GM23248 (cell line): ENCODE measurements around the gene GPRIN2. TPM values are rescaled to one million over a fixed set of nuclear protein-coding genes. Genes with fewer than 3 reads are reported as not detected.
"Not testable (repeated sequence)": the region's sequence is repeated elsewhere in the genome, so short reads cannot be mapped to it uniquely, and the experiment has no call there.

Experiments used
- DNase-seq: peaks from one replicate; pipeline ENCODE4 v3.0.0-alpha.2; 2015
- H2AFZ ChIP-seq: fragments of 200-600 bp; sonication (generic); 2 replicates; pipeline ENCODE4 v1.6.1; 2016; ENCODE audit warnings: antibody characterized with exemption
- H3F3A ChIP-seq: fragments of 200-600 bp; sonication (generic); 2 replicates; pipeline ENCODE4 v1.6.1; 2016; ENCODE audit warnings: mild to moderate bottlenecking, antibody characterized with exemption, mixed run types; ENCODE audit not compliant: insufficient read depth
- H3K27ac ChIP-seq: fragments of 200-600 bp; sonication (generic); 2 replicates; pipeline ENCODE4 v1.5.1; 2016; ENCODE audit warnings: mild to moderate bottlenecking
- H3K27me3 ChIP-seq: fragments of 200-600 bp; sonication (generic); replicated peaks from 2 replicates; pipeline ENCODE4 v1.6.1; 2016; ENCODE audit warnings: mild to moderate bottlenecking; ENCODE audit not compliant: insufficient read depth
- H3K36me3 ChIP-seq: fragments of 200-600 bp; sonication (generic); 2 replicates; pipeline ENCODE4 v1.6.1; 2016; ENCODE audit warnings: low read depth, mild to moderate bottlenecking
- H3K4me1 ChIP-seq: fragments of 200-600 bp; sonication (generic); 2 replicates; pipeline ENCODE4 v1.6.1; 2016; ENCODE audit warnings: mild to moderate bottlenecking; ENCODE audit not compliant: insufficient read depth
- H3K4me2 ChIP-seq: fragments of 200-600 bp; sonication (generic); one replicate; pipeline ENCODE4 v1.6.1; 2016; ENCODE audit warnings: mild to moderate bottlenecking; ENCODE audit not compliant: unreplicated experiment
- H3K4me3 ChIP-seq: fragments of 200-600 bp; sonication (generic); 2 replicates; pipeline ENCODE4 v1.5.1; 2016; ENCODE audit warnings: mild to moderate bottlenecking
- H3K79me2 ChIP-seq: fragments of 200-600 bp; sonication (generic); 2 replicates; pipeline ENCODE4 v1.6.1; 2016; ENCODE audit warnings: mild to moderate bottlenecking; ENCODE audit not compliant: insufficient read depth
- H3K9ac ChIP-seq: fragments of 200-600 bp; sonication (generic); 2 replicates; pipeline ENCODE4 v1.6.1; 2016; ENCODE audit warnings: mild to moderate bottlenecking
- H3K9me2 ChIP-seq: fragments of 200-600 bp; sonication (generic); 2 replicates; pipeline ENCODE4 v1.6.1; 2016; ENCODE audit warnings: mixed run types, mild to moderate bottlenecking, moderate library complexity; ENCODE audit not compliant: insufficient read depth
- H3K9me3 ChIP-seq: fragments of 200-600 bp; sonication (generic); one replicate; pipeline ENCODE4 v1.6.1; 2017; ENCODE audit warnings: low read depth
- H4K20me1 ChIP-seq: fragments of 200-600 bp; sonication (generic); 2 replicates; pipeline ENCODE4 v1.6.0; 2016; ENCODE audit not compliant: insufficient read depth
- WGBS, 2 experiments: methylation state at CpG; one replicate each; pipeline ENCODE4 v1.1.6; 2015 to 2017; ENCODE audit warnings: low lambda C conversion rate in 2 of 2, low coverage in 1 of 2; ENCODE audit errors: missing lambda C conversion rate in 2 of 2; 5-methylcytosine and 5-hydroxymethylcytosine counted together
- in situ Hi-C: fragments of 300-500 bp; cut with MboI; formaldehyde crosslinking; loops from 2 replicates; pipeline ENCODE4 v1.15.0; 2020
- polyA plus RNA-seq: library from polyadenylated mRNA; unstranded; fragments of >200 nt; fragmentation: Nextera tagmentation; extraction: Ambion mirVana; gene quantifications from 2 replicates; pipeline ENCODE4 v1.2.1, GENCODE V29; 2016
- total RNA-seq: library from RNA; depleted of rRNA; stranded (reverse); fragments of >200 nt; shearing (Covaris generic); gene quantifications from 2 replicates; pipeline ENCODE4 v1.2.3, GENCODE V29; 2014

The GPRIN2 gene
- total and polyA plus RNA-seq, 2 experiments from 2014 or later = not detected

DNA sequence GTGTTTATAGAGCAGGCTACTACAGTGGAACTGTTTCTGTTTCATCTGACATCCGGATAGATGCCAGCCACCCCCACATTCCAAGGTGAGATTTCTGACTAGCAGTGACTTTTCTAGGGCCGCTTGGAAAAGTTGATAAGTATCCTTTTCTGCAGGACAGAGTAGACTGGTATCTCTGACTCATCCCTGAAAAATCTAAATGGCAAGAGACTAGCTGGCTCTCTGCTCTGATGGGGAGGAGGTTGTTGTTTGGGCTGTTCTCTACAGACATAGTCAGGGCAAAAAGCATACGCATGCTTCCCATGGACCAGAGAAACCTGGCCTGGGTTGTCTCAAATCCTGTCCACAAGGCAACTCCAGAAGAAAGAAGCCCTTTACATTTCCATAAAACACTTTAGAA, 33.1 kb upstream of the GPRIN2 start:
- H3K9ac ChIP-seq, in situ Hi-C loops, H3K27ac ChIP-seq, H3K9me2 ChIP-seq, H2AFZ ChIP-seq, H4K20me1 ChIP-seq, H3F3A ChIP-seq, H3K4me2 ChIP-seq, DNase-seq, H3K4me3 ChIP-seq, H3K4me1 ChIP-seq, H3K9me3 ChIP-seq, H3K79me2 ChIP-seq, H3K27me3 ChIP-seq, H3K36me3 ChIP-seq: not testable (repeated sequence)
- WGBS, 2 experiments = no CpG with 5 or more reads among the region's 3 CpGs

- H2AFZ ChIP-seq, H3K27ac ChIP-seq, H3K27me3 ChIP-seq, H4K20me1 ChIP-seq, H3K36me3 ChIP-seq, DNase-seq, H3K9me3 ChIP-seq, H3F3A ChIP-seq, H3K4me1 ChIP-seq, H3K9ac ChIP-seq, H3K79me2 ChIP-seq, H3K4me2 ChIP-seq, in situ Hi-C loops, H3K9me2 ChIP-seq, H3K4me3 ChIP-seq: not testable (repeated sequence)
- no CpG with 5 or more reads among the region's 3 CpGs for WGBS, 2 experiments
Observed at GRCh38 chr10:46588221-46588620, 31.8 kb upstream of the GPRIN2 start.

DNA sequence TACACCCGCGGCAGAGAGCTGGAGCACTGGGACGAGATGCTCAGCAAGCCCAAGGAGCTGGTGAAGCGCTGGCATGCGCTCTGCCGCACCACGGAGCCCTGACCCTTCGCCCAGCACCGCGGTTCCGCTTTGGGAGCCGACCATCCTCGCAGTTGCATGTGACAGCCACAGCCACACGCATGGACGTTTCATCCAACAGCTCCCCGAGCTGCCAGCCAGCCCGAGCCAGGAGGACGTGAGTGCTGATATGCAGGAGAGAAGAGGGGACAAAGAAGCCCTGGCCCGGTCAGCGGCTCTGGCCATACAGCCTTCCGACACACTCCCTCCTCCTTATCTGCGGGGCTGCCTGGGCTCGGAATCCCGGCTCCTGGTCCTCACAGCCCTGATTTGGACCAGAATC, 31.1 kb upstream of the GPRIN2 start:
- H3K27me3 ChIP-seq, H2AFZ ChIP-seq, H3K27ac ChIP-seq, H4K20me1 ChIP-seq, in situ Hi-C loops, H3K36me3 ChIP-seq, H3K4me2 ChIP-seq, H3K79me2 ChIP-seq, H3K9ac ChIP-seq, H3K9me2 ChIP-seq, H3K9me3 ChIP-seq, H3F3A ChIP-seq, DNase-seq, H3K4me1 ChIP-seq, H3K4me3 ChIP-seq: not testable (repeated sequence)
- WGBS, 2 experiments = no CpG with 5 or more reads among the region's 24 CpGs

GRCh38 chr10:46585246-46585645, 28.8 kb upstream of the GPRIN2 start:
- DNase-seq, H3K9me3 ChIP-seq, H2AFZ ChIP-seq, in situ Hi-C loops, H3K4me1 ChIP-seq, H3K4me3 ChIP-seq, H3K9me2 ChIP-seq, H3K9ac ChIP-seq, H3K79me2 ChIP-seq, H4K20me1 ChIP-seq, H3K4me2 ChIP-seq, H3K27me3 ChIP-seq, H3K36me3 ChIP-seq, H3F3A ChIP-seq, H3K27ac ChIP-seq: not testable (repeated sequence)
- WGBS, 2 experiments = no CpG with 5 or more reads among the region's 13 CpGs

DNA sequence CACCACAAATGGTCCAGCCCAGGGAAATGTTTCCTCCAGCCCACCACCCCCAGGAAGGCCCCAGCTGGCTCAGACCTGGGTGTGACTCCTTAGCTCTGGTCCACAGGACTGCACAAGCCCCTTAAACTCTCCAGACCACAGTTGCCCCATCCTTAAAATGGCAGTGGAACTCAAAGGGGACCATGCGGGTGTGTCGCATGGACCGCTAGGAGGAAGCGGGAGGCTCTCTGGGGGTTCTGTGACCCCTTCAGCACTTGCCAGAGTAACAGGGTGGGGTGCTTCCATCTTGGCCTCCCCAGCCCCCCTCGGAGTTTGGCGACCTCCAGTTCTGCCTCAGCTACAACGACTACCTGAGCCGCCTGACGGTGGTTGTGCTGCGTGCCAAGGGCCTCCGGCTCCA, 27.7 kb upstream of the GPRIN2 start:
- H3K4me1 ChIP-seq, in situ Hi-C loops: not testable (repeated sequence)

DNA sequence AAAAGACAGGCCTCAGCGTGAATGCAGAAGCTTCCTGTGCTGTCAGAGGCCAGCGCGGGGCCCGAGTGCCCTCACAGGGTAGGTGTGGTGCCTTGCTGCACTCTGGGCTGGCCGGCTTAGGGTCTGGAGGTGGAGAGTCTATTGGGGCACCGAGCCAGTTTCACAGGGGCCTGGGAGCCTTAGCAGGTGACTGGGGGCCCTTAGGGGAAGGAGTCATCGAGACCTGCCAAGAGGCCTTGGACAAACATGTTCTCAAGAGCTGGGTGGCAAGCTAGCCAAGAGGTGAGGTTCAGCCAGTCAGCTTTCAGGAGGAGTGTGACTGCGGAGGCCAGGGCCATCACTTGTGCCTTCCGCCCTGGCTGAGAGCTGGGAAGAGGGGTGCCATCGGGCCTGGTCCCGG, 26.1 kb upstream of the GPRIN2 start:
- H3K4me1 ChIP-seq, H3K27ac ChIP-seq, DNase-seq, H3K9me3 ChIP-seq, H3F3A ChIP-seq, H3K4me2 ChIP-seq, H3K9ac ChIP-seq, H3K79me2 ChIP-seq, H3K9me2 ChIP-seq, H3K36me3 ChIP-seq, H3K4me3 ChIP-seq, in situ Hi-C loops, H3K27me3 ChIP-seq, H2AFZ ChIP-seq, H4K20me1 ChIP-seq: not testable (repeated sequence)
- no CpG with 5 or more reads among the region's 11 CpGs for WGBS, 2 experiments

More for the DNA sequence above, 27.7 kb upstream of the GPRIN2 start:
- H3K27me3 ChIP-seq, H3F3A ChIP-seq, H2AFZ ChIP-seq, H3K27ac ChIP-seq, H3K79me2 ChIP-seq, H3K9ac ChIP-seq, H3K9me3 ChIP-seq, H3K4me2 ChIP-seq, H3K36me3 ChIP-seq, H4K20me1 ChIP-seq, H3K4me3 ChIP-seq, DNase-seq, H3K9me2 ChIP-seq: not testable (repeated sequence)
- 78% methylated on average over 6 of the region's 11 CpGs; no CpG with 5 or more reads in 1 of the 2 experiments for WGBS, 2 experiments

GRCh38 chr10:46581997-46582396, 25.5 kb upstream of the GPRIN2 start:
- H3K79me2 ChIP-seq, H2AFZ ChIP-seq, in situ Hi-C loops, H3K36me3 ChIP-seq, H3K4me3 ChIP-seq, H3K9me3 ChIP-seq, H3K27me3 ChIP-seq, H4K20me1 ChIP-seq, H3K4me2 ChIP-seq, H3K9me2 ChIP-seq, H3F3A ChIP-seq, H3K4me1 ChIP-seq, DNase-seq, H3K9ac ChIP-seq, H3K27ac ChIP-seq: not testable (repeated sequence)
- 83 to 87% methylated on average over 6 to 11 of the region's 12 CpGs for WGBS, 2 experiments

DNA sequence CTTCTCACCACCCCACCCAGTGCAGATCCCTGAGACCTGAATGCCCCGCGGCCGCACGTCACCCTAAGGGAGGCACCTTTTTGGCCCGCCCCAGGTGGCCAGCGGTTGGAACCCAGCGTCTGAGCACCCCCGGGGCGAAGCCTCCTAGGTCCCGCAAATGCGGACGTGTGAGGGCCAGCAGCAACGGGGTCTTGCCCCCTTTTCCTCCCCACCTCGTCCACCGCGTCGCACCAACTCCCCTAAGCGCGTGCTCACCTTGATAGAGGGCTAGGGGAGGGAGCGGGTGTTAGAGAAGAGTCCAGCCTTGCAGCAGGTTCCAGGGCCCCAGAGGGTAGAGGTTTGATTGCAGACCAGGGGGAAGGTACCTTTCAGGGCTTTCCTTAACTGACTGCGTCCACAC, 22.9 kb upstream of the GPRIN2 start:
- H3K9me2 ChIP-seq, H3K79me2 ChIP-seq, H3K36me3 ChIP-seq, H3K9ac ChIP-seq, DNase-seq, H4K20me1 ChIP-seq, H3K27me3 ChIP-seq, H3K4me1 ChIP-seq, H3K9me3 ChIP-seq, H3K4me2 ChIP-seq, H3K4me3 ChIP-seq, H3K27ac ChIP-seq, H2AFZ ChIP-seq, H3F3A ChIP-seq, in situ Hi-C loops: not testable (repeated sequence)
- WGBS, 2 experiments = no CpG with 5 or more reads among the region's 21 CpGs
